Body of pancreas (tissue), 4 donors: ENCODE measurements around the gene GSS.

Source experiments
- CTCF ChIP-seq, 7 experiments: fragments of 450-650 bp in 4 of 7; fragments of 200-600 bp in 3 of 7; sonication (generic) in 3 of 7; IDR thresholded peaks; one replicate each; pipeline ENCODE4 v1.5.1; 2016 to 2019; ENCODE audit warnings: antibody characterized with exemption in 7 of 7
- POLR2A ChIP-seq, 3 donors: fragments of 450-650 bp; IDR thresholded peaks; one replicate each; pipeline ENCODE4 v1.6.1; 2016; ENCODE audit warnings: antibody characterized with exemption in 3 of 3, mild to moderate bottlenecking in 2 of 3

GRCh38 chr20:34921436-34921835, 34.2 kb downstream of the GSS start:
- TF ChIP-seq CTCF (IDR thresholded peaks at IDR 0.05) (no peak), POLR2A (IDR thresholded peaks at IDR 0.05) (no peak)
